Activated CD8-positive, alpha-beta T cell treated with anti-CD3 and anti-CD28 coated beads for 36 hours (primary cell): ENCODE data around the gene RPS6KL1. TPM values are rescaled to one million over a fixed set of nuclear protein-coding genes. Genes with fewer than 3 reads are reported as not detected.

Experiments used
- ATAC-seq: fragments of 200-7000 bp; cut with Tn5 transposase; one replicate; pipeline ENCODE4 v1.10.0; 2021; ENCODE audit warnings: mild to moderate bottlenecking, moderate library complexity
- CTCF ChIA-PET: fragments of 350-600 bp; sonication (Branson Sonifier 250); formaldehyde crosslinking; loops from one replicate; lab custom pipeline; 2021; ENCODE audit warnings: antibody characterized with exemption; lab: Charles Lee
- POLR2A ChIA-PET: fragments of 350-600 bp; sonication (Branson Sonifier 250); formaldehyde crosslinking; loops from one replicate; lab custom pipeline; 2021; ENCODE audit warnings: antibody characterized with exemption; lab: Charles Lee
- DNase-seq: peaks from one replicate; pipeline ENCODE4 v3.0.0-alpha.2; 2020
- H3K27ac Mint-ChIP-seq: one replicate; pipeline ENCODE4 v1.8.0; 2021; ENCODE audit warnings: mild to moderate bottlenecking, mixed read lengths
- H3K27me3 Mint-ChIP-seq: one replicate; pipeline ENCODE4 v1.8.0; 2021; ENCODE audit warnings: mixed read lengths
- H3K36me3 Mint-ChIP-seq: one replicate; pipeline ENCODE4 v1.8.0; 2021; ENCODE audit warnings: low read depth, mixed read lengths
- H3K4me1 Mint-ChIP-seq: one replicate; pipeline ENCODE4 v1.8.0; 2021; ENCODE audit warnings: low read depth, mixed read lengths
- H3K4me3 Mint-ChIP-seq: one replicate; pipeline ENCODE4 v1.8.0; 2021; ENCODE audit warnings: mild to moderate bottlenecking, moderate library complexity, mixed read lengths
- H3K9me3 Mint-ChIP-seq: one replicate; pipeline ENCODE4 v1.8.0; 2021; ENCODE audit warnings: mixed read lengths
- CTCF ChIP-seq: fragments of 200-600 bp; IDR thresholded peaks from one replicate; pipeline ENCODE4 v1.8.0; 2022; ENCODE audit warnings: antibody characterized with exemption, mild to moderate bottlenecking
- intact Hi-C: fragments of 100-400 bp; cut with micrococcal nuclease; formaldehyde crosslinking; loops from one replicate; pipeline ENCODE4 v1.10.0; 2022
- total RNA-seq, 2 experiments: library from RNA; stranded (reverse); gene quantifications; one replicate each; pipeline ENCODE4 v1.2.3, GENCODE V29; 2021

The RPS6KL1 gene
- total RNA-seq, 2 experiments from 2014 or later = 4.1 to 5.1 TPM

DNA sequence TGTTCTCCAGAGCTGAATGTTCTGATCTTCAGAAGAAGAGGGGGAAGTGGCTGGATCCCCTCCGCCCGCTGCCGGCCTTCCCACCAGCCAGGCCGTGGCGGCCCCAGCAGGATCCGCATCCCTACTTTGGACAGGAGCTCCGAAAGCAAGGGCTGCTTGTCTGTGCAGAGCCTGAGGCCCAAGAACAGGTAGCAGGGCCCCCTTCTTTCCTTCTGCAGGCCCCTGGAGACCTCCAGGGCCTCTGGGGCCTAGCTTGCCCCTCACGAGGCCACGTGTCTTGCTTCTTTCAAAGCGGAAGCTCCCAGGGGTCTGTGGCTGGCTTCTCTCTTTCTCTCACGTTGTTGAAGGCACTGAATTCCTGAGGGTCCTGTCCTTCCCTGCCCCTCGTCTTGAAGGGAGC, 19.1 kb upstream of the RPS6KL1 start:
- Mint-ChIP-seq H3K4me3 (peak overlapping the region; percentile 67), H3K27ac (peak overlapping the region; percentile 88), H3K27me3 (no peaks in the 10 kb centered on the region), H3K9me3 (no peaks in the 10 kb centered on the region), H3K4me1 (peaks cover 22% of the 10 kb centered on the region), H3K36me3 (no peaks in the 10 kb centered on the region)
- intact Hi-C loops = no loop called here
- no peak for TF ChIP-seq CTCF
- ChIA-PET CTCF (interaction anchor here (0.8 to 2.0 kb wide), 6 partner anchors 70 to 146 kb away, joined by 3 to 9 read pairs (median 4); no protein-coding TSS in a partner anchor), POLR2A (interaction anchor here (1.5 to 2.1 kb wide), 3 partner anchors 11 to 184 kb away, joined by 4 read pairs; partner anchors contain the start of gene NEK9)
- DNase-seq (no peak), ATAC-seq (no peak)

- H3K27ac Mint-ChIP-seq = peak overlapping the region; percentile 88
- POLR2A ChIA-PET = interaction anchor here (1.5 to 2.1 kb wide), 3 partner anchors 11 to 185 kb away, joined by 4 read pairs; partner anchors contain the start of gene NEK9
- intact Hi-C loops = no loop called here
- H3K4me1 Mint-ChIP-seq = peaks cover 27% of the 10 kb centered on the region
- no peaks in the 10 kb centered on the region for H3K9me3 Mint-ChIP-seq
- CTCF ChIA-PET = interaction anchor here (0.9 to 2.0 kb wide), 5 partner anchors 70 to 147 kb away, joined by 3 to 9 read pairs (median 4); no protein-coding TSS in a partner anchor
- TF ChIP-seq CTCF = no peak
- DNase-seq (peak; percentile 83), ATAC-seq (peak; percentile 88)
- peak overlapping the region; percentile 67 for H3K4me3 Mint-ChIP-seq
- no peaks in the 10 kb centered on the region for H3K27me3 Mint-ChIP-seq
- H3K36me3 Mint-ChIP-seq = no peaks in the 10 kb centered on the region
Measured at GRCh38 chr14:74941676-74942097, 18.6 kb upstream of the RPS6KL1 start.

DNA sequence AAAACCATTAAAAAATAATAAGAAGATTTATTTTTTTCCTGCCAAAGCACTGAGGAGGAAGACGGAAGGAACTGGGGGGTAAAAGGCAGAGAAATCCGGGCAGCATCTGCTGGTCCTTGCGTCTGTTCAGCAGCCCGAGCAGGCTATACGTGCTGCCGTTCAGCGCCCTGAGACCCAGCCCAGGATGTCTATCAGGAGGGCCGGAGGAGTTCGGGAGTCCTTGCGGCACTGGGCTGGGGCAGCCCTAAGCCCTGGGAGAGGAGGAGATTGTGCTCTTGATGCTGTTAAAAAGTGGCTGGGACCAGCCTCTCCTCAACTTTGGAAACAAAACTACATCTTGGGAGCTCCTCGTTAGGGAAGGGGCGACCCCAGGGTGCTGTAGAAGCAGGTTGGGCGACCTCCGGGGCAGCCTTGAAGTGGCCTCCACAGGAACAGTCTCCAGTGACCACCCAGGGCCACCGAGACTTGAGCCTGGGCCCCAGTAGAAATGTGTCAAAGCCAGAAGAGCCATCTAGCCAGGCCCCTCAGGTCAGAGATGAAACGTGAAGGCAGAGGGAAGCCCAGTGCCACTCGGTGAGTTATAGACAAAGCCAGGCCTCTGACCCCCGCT, 18.0 kb upstream of the RPS6KL1 start:
- H3K36me3 Mint-ChIP-seq = no peaks in the 10 kb centered on the region
- H3K4me1 Mint-ChIP-seq = peaks cover 25% of the 10 kb centered on the region
- no peak for ATAC-seq
- no peaks in the 10 kb centered on the region for H3K27me3 Mint-ChIP-seq
- no peaks in the 10 kb centered on the region for H3K9me3 Mint-ChIP-seq
- intact Hi-C loops = no loop called here
- CTCF ChIA-PET = interaction anchor here (0.9 to 2.0 kb wide), 5 partner anchors 71 to 148 kb away, joined by 3 to 9 read pairs (median 4); no protein-coding TSS in a partner anchor
- H3K4me3 Mint-ChIP-seq = peak overlapping the region; percentile 67
- POLR2A ChIA-PET = interaction anchor here (1.5 to 2.1 kb wide), 3 partner anchors 12 to 186 kb away, joined by 4 read pairs; partner anchors contain the start of gene NEK9
- DNase-seq = no peak
- TF ChIP-seq CTCF = no peak
- H3K27ac Mint-ChIP-seq = peak overlapping the region; percentile 88

GRCh38 chr14:74938531-74939495, 15.8 kb upstream of the RPS6KL1 start:
- Mint-ChIP-seq H3K4me3 (no peak overlapping the region), H3K9me3 (no peaks in the 10 kb centered on the region), H3K4me1 (peaks cover 25% of the 10 kb centered on the region), H3K36me3 (no peaks in the 10 kb centered on the region), H3K27me3 (no peaks in the 10 kb centered on the region), H3K27ac (no peak overlapping the region)
- ATAC-seq (no peak), DNase-seq (no peak)
- no peak for TF ChIP-seq CTCF
- ChIA-PET CTCF (interaction anchor here (0.9 to 1.2 kb wide), 3 partner anchors 9 to 149 kb away, joined by 3 to 4 read pairs (median 3); no protein-coding TSS in a partner anchor), POLR2A (interaction anchor here (1.2 kb wide), 1 partner anchor 67 kb away, joined by 3 read pairs; no protein-coding TSS in a partner anchor)
- intact Hi-C loops = no loop called here
